Natural killer cell (primary cell): ENCODE data around the gene TCF4. TPM values are rescaled to one million over a fixed set of nuclear protein-coding genes. Genes with fewer than 3 reads are reported as not detected.

ENCODE experiments used
- ATAC-seq, 3 donors: fragments of 150-1000 bp in 2 of 3; fragments of 200-7000 bp in 1 of 3; cut with Tn5 transposase; 1 replicate in 1 of 3; 2 replicates in 2 of 3; pipeline ENCODE4 v1.10.0; 2021; ENCODE audit warnings: mild to moderate bottlenecking in 2 of 3, moderate library complexity in 2 of 3
- DNase-seq, 2 donors: peaks; one replicate each; pipeline versions ENCODE4 v3.0.0 to v3.0.0-alpha.2; 2013 to 2021; ENCODE audit warnings: mixed read lengths in 1 of 2
- H3K27ac ChIP-seq: one replicate; pipeline ENCODE4 v1.5.1; 2013; ENCODE audit warnings: mild to moderate bottlenecking, low read length
- H3K27me3 ChIP-seq: one replicate; pipeline ENCODE4 v1.6.1; 2013; ENCODE audit warnings: low read length; ENCODE audit not compliant: control insufficient read depth, insufficient read depth
- H3K36me3 ChIP-seq: one replicate; pipeline ENCODE4 v1.6.1; 2013; ENCODE audit warnings: low read length; ENCODE audit not compliant: control insufficient read depth, insufficient read depth
- H3K4me1 ChIP-seq: one replicate; pipeline ENCODE4 v1.6.1; 2013; ENCODE audit warnings: low read length; ENCODE audit not compliant: control insufficient read depth, insufficient read depth
- H3K4me3 ChIP-seq: one replicate; pipeline ENCODE4 v1.5.1; 2013; ENCODE audit warnings: low read length
- H3K9me3 ChIP-seq: one replicate; pipeline ENCODE4 v1.6.1; 2013; ENCODE audit warnings: low read length; ENCODE audit not compliant: control insufficient read depth, insufficient read depth
- H3K27ac Mint-ChIP-seq, 2 donors: one replicate each; pipeline ENCODE4 v1.8.0; 2022; ENCODE audit warnings: mild to moderate bottlenecking in 2 of 2, mixed read lengths in 2 of 2, moderate library complexity in 1 of 2
- H3K27me3 Mint-ChIP-seq, 2 donors: one replicate each; pipeline ENCODE4 v1.8.0; 2022; ENCODE audit warnings: low read depth in 2 of 2, mixed read lengths in 2 of 2
- H3K36me3 Mint-ChIP-seq: one replicate; pipeline ENCODE4 v1.8.0; 2022; ENCODE audit warnings: mixed read lengths
- H3K4me1 Mint-ChIP-seq, 2 donors: one replicate each; pipeline ENCODE4 v1.8.0; 2022; ENCODE audit warnings: mixed read lengths in 2 of 2
- H3K4me3 Mint-ChIP-seq: one replicate; pipeline ENCODE4 v1.8.0; 2022; ENCODE audit warnings: mild to moderate bottlenecking, moderate library complexity, mixed read lengths
- H3K9me3 Mint-ChIP-seq, 2 donors: one replicate each; pipeline ENCODE4 v1.8.0; 2022; ENCODE audit warnings: mixed read lengths in 2 of 2
- WGBS: methylation state at CpG from one replicate; pipeline ENCODE4 v1.1.7; 2013; ENCODE audit warnings: missing lambda C conversion rate; ENCODE audit not compliant: insufficient coverage; 5-methylcytosine and 5-hydroxymethylcytosine counted together
- intact Hi-C: fragments of 100-400 bp; cut with micrococcal nuclease; formaldehyde crosslinking; loops from one replicate; pipeline ENCODE4 v1.14.2; 2022
- total RNA-seq, 4 donors: library from RNA; stranded (reverse); fragments of 120-200 nt in 1 of 4; gene quantifications; one replicate each; pipeline versions ENCODE4 v1.2.3 to v1.2.4, GENCODE V29; 2013 to 2022
- TF ChIP-seq, protein P1 (sequence below): fragments of 200-600 bp; IDR thresholded peaks from one replicate; pipeline ENCODE4 v1.8.0; 2022; ENCODE audit warnings: antibody characterized with exemption

The TCF4 gene
- total RNA-seq, 3 donors from 2014 or later (not counting 1 experiment from before 2014, with no cell fraction given), result 8.3 to 16.5 (median 9.0) TPM

DNA sequence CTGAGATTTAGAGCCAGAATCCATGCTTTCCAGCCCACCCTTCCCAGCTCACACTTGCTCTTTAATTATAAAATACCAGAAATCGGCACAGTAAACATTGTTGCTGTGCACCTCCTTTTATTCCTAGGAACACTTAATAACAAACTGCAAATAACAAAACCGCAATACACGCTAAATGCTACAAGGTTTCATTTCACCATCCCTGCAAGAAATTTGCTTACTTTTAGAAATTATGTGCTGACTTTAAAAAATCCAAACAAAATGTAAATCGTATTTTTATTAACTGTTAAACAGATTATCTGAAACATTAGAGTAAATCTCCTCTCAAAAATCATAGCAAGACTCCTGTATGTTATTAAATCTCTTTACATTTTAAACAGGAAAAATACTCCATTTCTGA is 79.3 kb downstream of the TCF4 start:
- TF ChIP-seq, protein P1, sequence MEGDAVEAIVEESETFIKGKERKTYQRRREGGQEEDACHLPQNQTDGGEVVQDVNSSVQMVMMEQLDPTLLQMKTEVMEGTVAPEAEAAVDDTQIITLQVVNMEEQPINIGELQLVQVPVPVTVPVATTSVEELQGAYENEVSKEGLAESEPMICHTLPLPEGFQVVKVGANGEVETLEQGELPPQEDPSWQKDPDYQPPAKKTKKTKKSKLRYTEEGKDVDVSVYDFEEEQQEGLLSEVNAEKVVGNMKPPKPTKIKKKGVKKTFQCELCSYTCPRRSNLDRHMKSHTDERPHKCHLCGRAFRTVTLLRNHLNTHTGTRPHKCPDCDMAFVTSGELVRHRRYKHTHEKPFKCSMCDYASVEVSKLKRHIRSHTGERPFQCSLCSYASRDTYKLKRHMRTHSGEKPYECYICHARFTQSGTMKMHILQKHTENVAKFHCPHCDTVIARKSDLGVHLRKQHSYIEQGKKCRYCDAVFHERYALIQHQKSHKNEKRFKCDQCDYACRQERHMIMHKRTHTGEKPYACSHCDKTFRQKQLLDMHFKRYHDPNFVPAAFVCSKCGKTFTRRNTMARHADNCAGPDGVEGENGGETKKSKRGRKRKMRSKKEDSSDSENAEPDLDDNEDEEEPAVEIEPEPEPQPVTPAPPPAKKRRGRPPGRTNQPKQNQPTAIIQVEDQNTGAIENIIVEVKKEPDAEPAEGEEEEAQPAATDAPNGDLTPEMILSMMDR, result no peak
- WGBS, result 100% methylated on average over 3 of the region's 4 CpGs
- H3K4me3 Mint-ChIP-seq, result no peak overlapping the region
- no peak overlapping the region for H3K27ac Mint-ChIP-seq
- no peaks in the 10 kb centered on the region for H3K36me3 Mint-ChIP-seq
- H3K36me3 ChIP-seq, result no peaks in the 10 kb centered on the region
- no peaks in the 10 kb centered on the region for H3K9me3 ChIP-seq
- H3K4me1 Mint-ChIP-seq, result peaks cover 7 to 8% of the 10 kb centered on the region in 2 donors
- no peak overlapping the region for H3K27ac ChIP-seq
- intact Hi-C loops, result no loop called here
- DNase-seq (no peak), ATAC-seq (no peak)
- no peaks in the 10 kb centered on the region for H3K4me1 ChIP-seq
- H3K4me3 ChIP-seq, result no peak overlapping the region
- no peaks in the 10 kb centered on the region for H3K9me3 Mint-ChIP-seq
- H3K27me3 Mint-ChIP-seq, result no peaks in the 10 kb centered on the region
- no peaks in the 10 kb centered on the region for H3K27me3 ChIP-seq

DNA sequence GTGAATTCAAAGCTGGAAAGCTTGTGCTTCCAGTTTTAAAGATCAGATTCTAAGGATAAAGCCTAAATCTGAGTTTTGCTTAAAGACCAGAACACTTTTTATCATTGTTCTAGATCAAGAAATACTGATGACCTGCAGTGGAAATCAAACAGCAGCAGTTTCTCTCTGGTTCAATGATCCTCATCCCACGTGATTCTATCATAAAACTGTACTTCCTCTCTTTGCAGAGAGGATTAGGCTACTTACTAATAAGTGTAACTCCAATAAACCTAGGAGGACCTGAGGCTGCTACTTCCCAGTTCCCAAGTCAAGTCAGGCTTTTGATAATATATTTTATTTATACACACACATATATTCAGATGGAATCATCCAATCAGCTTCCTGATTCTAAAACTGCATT is 81.9 kb downstream of the TCF4 start:
- intact Hi-C loops, result no loop called here
- TF ChIP-seq, protein P1, result no peak
- Histone ChIP-seq H3K27ac (no peak overlapping the region), H3K4me3 (no peak overlapping the region), H3K4me1 (no peaks in the 10 kb centered on the region), H3K27me3 (no peaks in the 10 kb centered on the region), H3K36me3 (no peaks in the 10 kb centered on the region), H3K9me3 (no peaks in the 10 kb centered on the region)
- Mint-ChIP-seq H3K27me3 (no peaks in the 10 kb centered on the region), H3K4me1 (peaks cover 7 to 8% of the 10 kb centered on the region in 2 donors), H3K9me3 (no peaks in the 10 kb centered on the region), H3K27ac (no peak overlapping the region), H3K4me3 (no peak overlapping the region), H3K36me3 (no peaks in the 10 kb centered on the region)
- no peak for ATAC-seq
- DNase-seq, result no peak
- 0% methylated on average over 1 of the region's 1 CpG for WGBS

DNA sequence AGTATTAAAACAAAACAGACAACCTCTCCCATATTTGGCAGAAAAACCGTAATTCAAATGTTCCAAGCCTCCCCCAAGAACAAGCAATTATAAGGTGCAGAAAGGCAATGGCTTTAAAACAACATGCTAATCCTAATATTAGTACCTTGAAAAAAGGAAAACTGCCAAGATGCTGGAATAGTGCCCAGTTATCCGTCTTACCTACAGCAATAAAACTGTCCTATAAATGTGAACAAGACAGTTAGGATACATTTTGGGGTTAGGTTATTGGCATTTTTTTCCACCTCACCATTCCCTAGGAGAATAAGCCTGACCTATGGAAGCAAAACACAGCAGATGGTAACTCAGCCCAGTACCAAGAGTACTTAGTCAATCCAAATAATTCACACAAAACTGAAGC is 83.2 kb downstream of the TCF4 start:
- Histone ChIP-seq H3K36me3 (no peaks in the 10 kb centered on the region), H3K27ac (no peak overlapping the region), H3K9me3 (no peaks in the 10 kb centered on the region), H3K27me3 (no peaks in the 10 kb centered on the region), H3K4me1 (no peaks in the 10 kb centered on the region), H3K4me3 (no peak overlapping the region)
- intact Hi-C loops, result no loop called here
- H3K27me3 Mint-ChIP-seq, result no peaks in the 10 kb centered on the region
- DNase-seq (no peak), ATAC-seq (no peak)
- H3K36me3 Mint-ChIP-seq, result no peaks in the 10 kb centered on the region
- H3K27ac Mint-ChIP-seq, result no peak overlapping the region
- H3K4me3 Mint-ChIP-seq, result no peak overlapping the region
- TF ChIP-seq, protein P1, result no peak
- no peaks in the 10 kb centered on the region for H3K9me3 Mint-ChIP-seq
- H3K4me1 Mint-ChIP-seq, result peaks cover 1 to 2% of the 10 kb centered on the region in 2 donors
- WGBS, result 100% methylated on average over 1 of the region's 2 CpGs

DNA sequence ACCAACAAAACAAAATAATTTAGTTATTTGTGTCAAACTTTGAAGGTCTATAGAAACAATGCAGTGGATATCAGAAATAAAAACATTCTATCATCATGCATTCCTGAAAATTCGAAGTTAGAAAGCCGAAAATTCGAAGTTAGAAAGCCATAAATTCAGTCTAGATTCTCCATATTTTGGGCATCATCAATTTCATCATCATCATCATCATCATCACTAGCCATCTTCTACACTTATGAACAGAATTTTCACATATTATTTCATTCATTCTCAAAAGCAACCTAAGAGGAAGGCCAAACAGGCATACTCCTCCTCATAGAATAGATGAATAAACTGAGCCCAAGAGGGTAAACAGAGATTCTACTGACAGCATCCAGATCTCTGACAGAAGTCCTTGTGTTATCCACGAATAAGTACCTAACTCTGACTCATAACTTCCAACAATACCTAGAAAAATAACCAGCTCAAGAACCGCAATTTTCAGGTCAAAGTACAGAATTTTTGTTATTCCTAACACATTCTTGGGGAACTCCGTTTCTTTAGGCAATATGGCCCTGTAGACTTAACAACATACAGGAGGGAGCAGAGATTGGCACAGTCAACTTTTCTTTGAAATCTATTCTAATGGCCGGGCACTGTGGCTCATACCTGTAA is 84.7 kb downstream of the TCF4 start:
- Mint-ChIP-seq H3K9me3 (no peaks in the 10 kb centered on the region), H3K36me3 (no peaks in the 10 kb centered on the region), H3K4me3 (no peak overlapping the region), H3K27me3 (no peaks in the 10 kb centered on the region), H3K27ac (no peak overlapping the region), H3K4me1 (no peaks in the 10 kb centered on the region)
- ATAC-seq (no peak), DNase-seq (no peak)
- H3K4me3 ChIP-seq, result no peak overlapping the region
- no peak overlapping the region for H3K27ac ChIP-seq
- TF ChIP-seq, protein P1, result no peak
- no peaks in the 10 kb centered on the region for H3K9me3 ChIP-seq
- H3K27me3 ChIP-seq, result no peaks in the 10 kb centered on the region
- H3K4me1 ChIP-seq, result no peaks in the 10 kb centered on the region
- H3K36me3 ChIP-seq, result no peaks in the 10 kb centered on the region
- 83% methylated on average over 7 of the region's 7 CpGs for WGBS
- intact Hi-C loops, result no loop called here
